CD4-positive, alpha-beta T cell (primary cell): ENCODE results near the gene PRX. TPM values are rescaled to one million over a fixed set of nuclear protein-coding genes. Genes with fewer than 3 reads are reported as not detected.

Experiments used
- ATAC-seq: fragments of 200-7000 bp; cut with Tn5 transposase; one replicate; pipeline ENCODE4 v1.10.0; 2022; ENCODE audit warnings: mild to moderate bottlenecking; ENCODE audit not compliant: poor library complexity
- CTCF ChIA-PET: fragments of 350-600 bp; sonication (Branson Sonifier 250); formaldehyde crosslinking; loops from one replicate; lab custom pipeline; 2021; ENCODE audit warnings: antibody characterized with exemption, inconsistent platforms; lab: Charles Lee
- POLR2A ChIA-PET: fragments of 350-600 bp; sonication (Branson Sonifier 250); formaldehyde crosslinking; loops from one replicate; lab custom pipeline; 2021; ENCODE audit warnings: antibody characterized with exemption, inconsistent platforms; lab: Charles Lee
- DNase-seq, 14 experiments: peaks; one replicate each; pipeline ENCODE4 v3.0.0-alpha.2; 2013 to 2020; ENCODE audit warnings: mixed read lengths in 2 of 14
- H3K27ac ChIP-seq, 2 donors: one replicate each; pipeline versions ENCODE4 v1.5.1 to v1.7.0; 2013; ENCODE audit warnings: low read length in 2 of 2, low read depth in 1 of 2, mild to moderate bottlenecking in 1 of 2
- H3K27me3 ChIP-seq, 2 experiments: 1 replicate in 1 of 2; 2 replicates in 1 of 2; pipeline versions ENCODE4 v1.6.1 to v1.7.0; 2013; ENCODE audit warnings: low read length in 2 of 2, control low read depth in 1 of 2, mild to moderate bottlenecking in 1 of 2, moderate library complexity in 1 of 2; ENCODE audit not compliant: insufficient read depth in 2 of 2, control insufficient read depth in 1 of 2
- H3K36me3 ChIP-seq: one replicate; pipeline ENCODE4 v1.6.1; 2013; ENCODE audit warnings: low read length, control low read depth; ENCODE audit not compliant: insufficient read depth
- H3K4me1 ChIP-seq: one replicate; pipeline ENCODE4 v1.6.1; 2013; ENCODE audit warnings: low read length, control low read depth; ENCODE audit not compliant: insufficient read depth
- H3K4me3 ChIP-seq: one replicate; pipeline ENCODE4 v1.5.1; 2013; ENCODE audit warnings: mild to moderate bottlenecking, low read length, moderate library complexity
- H3K9me3 ChIP-seq, 2 experiments: 1 replicate in 1 of 2; 2 replicates in 1 of 2; pipeline versions ENCODE4 v1.6.1 to v1.7.0; 2013; ENCODE audit warnings: low read length in 2 of 2, mild to moderate bottlenecking in 2 of 2, control low read depth in 1 of 2, moderate library complexity in 1 of 2; ENCODE audit not compliant: control insufficient read depth in 1 of 2, insufficient read depth in 1 of 2
- H3K27ac Mint-ChIP-seq: one replicate; pipeline ENCODE4 v1.8.0; 2020; ENCODE audit warnings: mixed read lengths
- H3K27me3 Mint-ChIP-seq: one replicate; pipeline ENCODE4 v1.8.0; 2021; ENCODE audit warnings: mixed read lengths
- H3K36me3 Mint-ChIP-seq: one replicate; pipeline ENCODE4 v1.8.0; 2021; ENCODE audit warnings: low read depth, mixed read lengths
- H3K4me1 Mint-ChIP-seq: one replicate; pipeline ENCODE4 v1.8.0; 2021; ENCODE audit warnings: low read depth, mixed read lengths
- H3K4me3 Mint-ChIP-seq: one replicate; pipeline ENCODE4 v1.8.0; 2020; ENCODE audit warnings: mild to moderate bottlenecking, mixed read lengths
- H3K9me3 Mint-ChIP-seq: one replicate; pipeline ENCODE4 v1.8.0; 2020; ENCODE audit warnings: mixed read lengths
- intact Hi-C, 2 experiments: fragments of 100-400 bp; cut with DNase I in 1 of 2; cut with micrococcal nuclease in 1 of 2; formaldehyde crosslinking; loops; one replicate each; pipeline versions ENCODE4 v1.15.1 to v1.9.0; 2023 to 2025; cut with DNase I, micrococcal nuclease
- total RNA-seq, 174 experiments: library from RNA in 2 of 174; stranded (reverse) in 2 of 174; gene quantifications; one replicate each; pipeline ENCODE4 v1.2.3 and lab custom pipeline; 2021 to 2026
- TF ChIP-seq, protein P1 (sequence below): fragments of 200-600 bp; IDR thresholded peaks from one replicate; pipeline ENCODE4 v1.8.0; 2022; ENCODE audit warnings: antibody characterized with exemption, mild to moderate bottlenecking

PRX gene
- total RNA-seq, 2 experiments from 2014 or later, result 1.5 TPM

DNA sequence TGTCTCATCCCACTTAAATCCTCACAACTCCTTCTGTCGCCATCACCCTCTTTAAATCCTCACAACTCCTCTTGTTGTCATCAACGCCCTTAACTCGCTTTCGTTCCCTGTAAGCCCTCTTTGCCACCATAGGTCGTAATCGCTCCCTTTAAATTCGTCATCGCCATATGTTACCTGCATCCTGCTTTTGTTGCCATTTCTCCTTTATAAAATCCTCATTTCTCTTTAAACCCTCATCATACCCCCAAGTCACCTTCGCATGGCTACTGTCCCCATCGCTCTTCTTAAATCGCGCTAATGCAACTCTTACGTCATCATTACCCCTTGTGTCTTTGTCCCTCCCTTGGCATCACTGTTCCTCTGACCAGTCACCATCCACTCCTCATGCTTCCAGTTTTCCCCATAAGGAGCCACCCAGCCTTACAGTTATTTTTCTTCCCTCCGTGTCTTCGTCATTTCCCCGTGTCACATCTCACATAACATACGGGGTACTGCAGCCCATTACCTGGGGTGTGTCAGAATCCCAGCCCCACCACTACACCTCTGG is 64.1 kb downstream of the PRX start:
- H3K9me3 ChIP-seq, result no peaks in the 10 kb centered on the region
- peak overlapping the region in 1 of 2 donors; percentile 61 for H3K27ac ChIP-seq
- no peaks in the 10 kb centered on the region for H3K36me3 ChIP-seq
- H3K27me3 ChIP-seq, result no peaks in the 10 kb centered on the region
- H3K27me3 Mint-ChIP-seq, result no peaks in the 10 kb centered on the region
- H3K27ac Mint-ChIP-seq, result peak overlapping the region; percentile 89
- TF ChIP-seq, protein P1, sequence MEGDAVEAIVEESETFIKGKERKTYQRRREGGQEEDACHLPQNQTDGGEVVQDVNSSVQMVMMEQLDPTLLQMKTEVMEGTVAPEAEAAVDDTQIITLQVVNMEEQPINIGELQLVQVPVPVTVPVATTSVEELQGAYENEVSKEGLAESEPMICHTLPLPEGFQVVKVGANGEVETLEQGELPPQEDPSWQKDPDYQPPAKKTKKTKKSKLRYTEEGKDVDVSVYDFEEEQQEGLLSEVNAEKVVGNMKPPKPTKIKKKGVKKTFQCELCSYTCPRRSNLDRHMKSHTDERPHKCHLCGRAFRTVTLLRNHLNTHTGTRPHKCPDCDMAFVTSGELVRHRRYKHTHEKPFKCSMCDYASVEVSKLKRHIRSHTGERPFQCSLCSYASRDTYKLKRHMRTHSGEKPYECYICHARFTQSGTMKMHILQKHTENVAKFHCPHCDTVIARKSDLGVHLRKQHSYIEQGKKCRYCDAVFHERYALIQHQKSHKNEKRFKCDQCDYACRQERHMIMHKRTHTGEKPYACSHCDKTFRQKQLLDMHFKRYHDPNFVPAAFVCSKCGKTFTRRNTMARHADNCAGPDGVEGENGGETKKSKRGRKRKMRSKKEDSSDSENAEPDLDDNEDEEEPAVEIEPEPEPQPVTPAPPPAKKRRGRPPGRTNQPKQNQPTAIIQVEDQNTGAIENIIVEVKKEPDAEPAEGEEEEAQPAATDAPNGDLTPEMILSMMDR, result no peak
- H3K4me3 Mint-ChIP-seq, result peak overlapping the region; percentile 96
- peaks cover 46% of the 10 kb centered on the region for H3K4me1 Mint-ChIP-seq
- peak in 3 of 14 experiments; percentile 15 to 50 (median 44) for DNase-seq
- ChIA-PET CTCF (no interaction called here), POLR2A (interaction anchor here (0.6 to 1.6 kb wide), 13 partner anchors 16 to 1007 kb away, joined by 3 to 17 read pairs (median 4); partner anchors contain the start of genes ACTMAP, AKT2, BLVRB and RPS16)
- intact Hi-C loops, result loop anchor here (1.0 to 10.0 kb wide), 11 partner anchors 53 to 1976 kb away; partner anchors contain the start of genes AKT2 (in 2 of the 2), BLVRB (in 1 of the 2), DMAC2 (in 1 of the 2) and MAP3K10 (in 1 of the 2)
- H3K4me3 ChIP-seq, result peak overlapping the region; percentile 68
- H3K36me3 Mint-ChIP-seq, result peaks cover 8% of the 10 kb centered on the region
- ATAC-seq, result no peak
- H3K4me1 ChIP-seq, result peaks cover 25% of the 10 kb centered on the region
- no peaks in the 10 kb centered on the region for H3K9me3 Mint-ChIP-seq

DNA sequence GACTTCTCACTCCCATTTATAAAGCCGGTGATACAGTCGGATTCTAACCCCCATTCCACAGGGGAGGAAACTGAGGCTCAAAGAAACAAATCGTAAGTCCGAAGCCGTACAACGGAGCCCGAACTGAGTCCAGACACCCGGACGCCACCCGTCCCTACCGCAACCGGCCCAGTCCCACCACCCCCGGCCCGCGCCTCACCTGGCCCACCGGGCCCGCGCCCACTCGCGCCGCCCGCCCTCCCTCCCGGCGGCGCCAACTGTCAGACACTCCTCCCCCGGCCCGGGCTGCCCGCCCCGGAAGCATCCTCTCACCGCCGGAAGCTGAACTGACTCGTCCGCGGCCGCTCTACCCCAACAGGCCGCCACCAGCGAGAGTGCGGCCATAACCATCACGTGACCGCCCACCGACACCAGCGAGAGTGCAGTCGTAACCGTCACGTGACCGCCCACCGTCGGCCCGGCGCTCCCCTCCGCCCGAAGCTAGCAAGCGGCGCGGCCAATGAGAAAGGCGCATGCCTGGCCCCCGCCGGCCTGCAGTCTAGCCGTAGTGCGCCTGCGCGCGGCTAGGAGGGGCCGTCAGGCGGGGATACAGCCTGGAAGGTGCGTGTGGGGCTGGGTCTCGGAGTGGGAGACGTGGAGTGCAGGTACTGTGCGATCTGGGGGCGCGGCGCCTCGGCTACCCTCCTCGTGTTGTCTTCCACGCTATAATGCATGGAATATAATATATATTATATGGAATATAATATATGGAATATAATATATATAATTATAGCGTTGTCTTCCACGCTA is 64.9 kb downstream of the PRX start, which contains the start of the genes C19orf47 and PLD3:
TSS of gene C19orf47 (minus strand) at position 273 of the 789 bp plus-strand sequence. CDS start 6,540 bp downstream, outside the sequence.
TSS of gene PLD3 (plus strand) at position 571 of the 789 bp plus-strand sequence. CDS start 17,789 bp downstream, outside the sequence.
- Histone ChIP-seq H3K4me1 (peaks cover 25% of the 10 kb centered on the region), H3K27ac (peak within 1 kb of the TSS; percentile 51 to 67), H3K27me3 (no peaks in the 10 kb centered on the region), H3K9me3 (no peaks in the 10 kb centered on the region), H3K36me3 (no peaks in the 10 kb centered on the region), H3K4me3 (peak within 1 kb of the TSS; percentile 68)
- Mint-ChIP-seq H3K9me3 (no peaks in the 10 kb centered on the region), H3K4me1 (peaks cover 46% of the 10 kb centered on the region), H3K4me3 (peak within 1 kb of the TSS; percentile 96), H3K36me3 (peaks cover 8% of the 10 kb centered on the region), H3K27ac (peak within 1 kb of the TSS; percentile 89), H3K27me3 (no peaks in the 10 kb centered on the region)
- CTCF ChIA-PET, result interaction anchor here (1.2 to 1.3 kb wide), 2 partner anchors 43 to 72 kb away, joined by 6 to 9 read pairs; no protein-coding TSS in a partner anchor
- intact Hi-C loops, result loop anchor here (1.0 to 10.0 kb wide), 10 partner anchors 54 to 1976 kb away; partner anchors contain the start of genes AKT2 (in 2 of the 2), BLVRB (in 1 of the 2), DMAC2 (in 1 of the 2) and MAP3K10 (in 1 of the 2)
- TF ChIP-seq, protein P1, result no peak
- DNase-seq (peak; percentile 93 to 100 (median 98)), ATAC-seq (peak; percentile 90)
- POLR2A ChIA-PET, result interaction anchor here (0.6 to 1.6 kb wide), 18 partner anchors 16 to 1006 kb away, joined by 3 to 17 read pairs (median 3); partner anchors contain the start of genes ACTMAP, AKT2, BLVRB and FBL

DNA sequence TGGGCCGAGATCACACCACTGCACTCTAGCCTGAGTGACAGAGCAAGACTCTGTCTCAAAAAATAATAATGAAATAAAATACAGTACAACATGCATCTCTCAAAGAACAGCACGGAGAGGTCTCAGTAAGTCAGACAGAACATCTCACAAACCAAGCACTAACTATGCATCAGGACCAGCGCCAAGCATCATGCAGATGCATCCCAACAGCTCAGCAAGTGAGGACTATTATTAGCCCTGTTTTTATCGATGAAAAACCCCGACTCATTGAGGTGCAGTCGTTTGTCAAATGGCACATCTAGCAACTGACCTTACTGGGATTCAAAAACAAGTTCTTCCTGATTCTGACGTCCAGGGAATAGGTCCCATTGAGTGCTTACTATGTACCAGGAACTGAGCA is 68.8 kb downstream of the PRX start:
- TF ChIP-seq, protein P1, result no peak
- Mint-ChIP-seq H3K36me3 (peaks cover 31% of the 10 kb centered on the region), H3K27ac (no peak overlapping the region), H3K27me3 (no peaks in the 10 kb centered on the region), H3K4me1 (peaks cover 44% of the 10 kb centered on the region), H3K9me3 (no peaks in the 10 kb centered on the region), H3K4me3 (no peak overlapping the region)
- ATAC-seq (no peak), DNase-seq (no peak)
- ChIA-PET CTCF (no interaction called here), POLR2A (no interaction called here)
- Histone ChIP-seq H3K27ac (no peak overlapping the region), H3K9me3 (no peaks in the 10 kb centered on the region), H3K4me3 (no peak overlapping the region), H3K27me3 (no peaks in the 10 kb centered on the region), H3K36me3 (peaks cover 6% of the 10 kb centered on the region), H3K4me1 (peaks cover 22% of the 10 kb centered on the region)
- intact Hi-C loops, result loop anchor here in 1 of 2 experiments (10.0 kb wide), 2 partner anchors 1090 to 1980 kb away; partner anchors contain the start of genes DMAC2 and MEGF8
